ENCODE data around the gene COL6A1. TPM values are rescaled to one million over a fixed set of nuclear protein-coding genes. Genes with fewer than 3 reads are reported as not detected.

COL6A1 gene
- total RNA-seq, 1 experiment from 2014 or later: 221 TPM

- H3K27ac Mint-ChIP-seq: no peak overlapping the region
- POLR2A ChIA-PET: interaction anchor here (0.7 kb wide), 1 partner anchor 276 kb away, joined by 3 read pairs; no protein-coding TSS in a partner anchor
- no peak overlapping the region for H3K4me3 Mint-ChIP-seq
- ATAC-seq (no peak), DNase-seq (ENCODE audit: low spot score) (no peak)
- TF ChIP-seq SP1 (CRISPR knock-in tag; conservative IDR thresholded peaks at IDR 0.05) (no peak), ZNF281 (CRISPR knock-in tag; IDR thresholded peaks at IDR 0.05) (no peak), GABPB1 (CRISPR knock-in tag; IDR thresholded peaks at IDR 0.05) (no peak), E2F1 (CRISPR knock-in tag; IDR thresholded peaks at IDR 0.05) (no peak), CBFB (CRISPR knock-in tag; IDR thresholded peaks at IDR 0.05; ENCODE audit: low read depth) (no peak), ZNF317 (CRISPR knock-in tag; IDR thresholded peaks at IDR 0.05; ENCODE audit: borderline replicate concordance, low read depth) (no peak), JAZF1 (CRISPR knock-in tag; IDR thresholded peaks at IDR 0.05) (no peak), SMAD3 (CRISPR knock-in tag; IDR thresholded peaks at IDR 0.05; ENCODE audit: borderline replicate concordance) (no peak), ZNF263 (CRISPR knock-in tag; IDR thresholded peaks at IDR 0.05; ENCODE audit: low read depth) (no peak)
- TF ChIP-seq, protein P1, sequence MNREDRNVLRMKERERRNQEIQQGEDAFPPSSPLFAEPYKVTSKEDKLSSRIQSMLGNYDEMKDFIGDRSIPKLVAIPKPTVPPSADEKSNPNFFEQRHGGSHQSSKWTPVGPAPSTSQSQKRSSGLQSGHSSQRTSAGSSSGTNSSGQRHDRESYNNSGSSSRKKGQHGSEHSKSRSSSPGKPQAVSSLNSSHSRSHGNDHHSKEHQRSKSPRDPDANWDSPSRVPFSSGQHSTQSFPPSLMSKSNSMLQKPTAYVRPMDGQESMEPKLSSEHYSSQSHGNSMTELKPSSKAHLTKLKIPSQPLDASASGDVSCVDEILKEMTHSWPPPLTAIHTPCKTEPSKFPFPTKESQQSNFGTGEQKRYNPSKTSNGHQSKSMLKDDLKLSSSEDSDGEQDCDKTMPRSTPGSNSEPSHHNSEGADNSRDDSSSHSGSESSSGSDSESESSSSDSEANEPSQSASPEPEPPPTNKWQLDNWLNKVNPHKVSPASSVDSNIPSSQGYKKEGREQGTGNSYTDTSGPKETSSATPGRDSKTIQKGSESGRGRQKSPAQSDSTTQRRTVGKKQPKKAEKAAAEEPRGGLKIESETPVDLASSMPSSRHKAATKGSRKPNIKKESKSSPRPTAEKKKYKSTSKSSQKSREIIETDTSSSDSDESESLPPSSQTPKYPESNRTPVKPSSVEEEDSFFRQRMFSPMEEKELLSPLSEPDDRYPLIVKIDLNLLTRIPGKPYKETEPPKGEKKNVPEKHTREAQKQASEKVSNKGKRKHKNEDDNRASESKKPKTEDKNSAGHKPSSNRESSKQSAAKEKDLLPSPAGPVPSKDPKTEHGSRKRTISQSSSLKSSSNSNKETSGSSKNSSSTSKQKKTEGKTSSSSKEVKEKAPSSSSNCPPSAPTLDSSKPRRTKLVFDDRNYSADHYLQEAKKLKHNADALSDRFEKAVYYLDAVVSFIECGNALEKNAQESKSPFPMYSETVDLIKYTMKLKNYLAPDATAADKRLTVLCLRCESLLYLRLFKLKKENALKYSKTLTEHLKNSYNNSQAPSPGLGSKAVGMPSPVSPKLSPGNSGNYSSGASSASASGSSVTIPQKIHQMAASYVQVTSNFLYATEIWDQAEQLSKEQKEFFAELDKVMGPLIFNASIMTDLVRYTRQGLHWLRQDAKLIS (CRISPR knock-in tag; IDR thresholded peaks at IDR 0.05; ENCODE audit: borderline replicate concordance): no peak
- TF ChIP-seq, protein P2, sequence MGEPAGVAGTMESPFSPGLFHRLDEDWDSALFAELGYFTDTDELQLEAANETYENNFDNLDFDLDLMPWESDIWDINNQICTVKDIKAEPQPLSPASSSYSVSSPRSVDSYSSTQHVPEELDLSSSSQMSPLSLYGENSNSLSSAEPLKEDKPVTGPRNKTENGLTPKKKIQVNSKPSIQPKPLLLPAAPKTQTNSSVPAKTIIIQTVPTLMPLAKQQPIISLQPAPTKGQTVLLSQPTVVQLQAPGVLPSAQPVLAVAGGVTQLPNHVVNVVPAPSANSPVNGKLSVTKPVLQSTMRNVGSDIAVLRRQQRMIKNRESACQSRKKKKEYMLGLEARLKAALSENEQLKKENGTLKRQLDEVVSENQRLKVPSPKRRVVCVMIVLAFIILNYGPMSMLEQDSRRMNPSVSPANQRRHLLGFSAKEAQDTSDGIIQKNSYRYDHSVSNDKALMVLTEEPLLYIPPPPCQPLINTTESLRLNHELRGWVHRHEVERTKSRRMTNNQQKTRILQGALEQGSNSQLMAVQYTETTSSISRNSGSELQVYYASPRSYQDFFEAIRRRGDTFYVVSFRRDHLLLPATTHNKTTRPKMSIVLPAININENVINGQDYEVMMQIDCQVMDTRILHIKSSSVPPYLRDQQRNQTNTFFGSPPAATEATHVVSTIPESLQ (CRISPR knock-in tag; IDR thresholded peaks at IDR 0.05): no peak
- TF ChIP-seq, protein P3, sequence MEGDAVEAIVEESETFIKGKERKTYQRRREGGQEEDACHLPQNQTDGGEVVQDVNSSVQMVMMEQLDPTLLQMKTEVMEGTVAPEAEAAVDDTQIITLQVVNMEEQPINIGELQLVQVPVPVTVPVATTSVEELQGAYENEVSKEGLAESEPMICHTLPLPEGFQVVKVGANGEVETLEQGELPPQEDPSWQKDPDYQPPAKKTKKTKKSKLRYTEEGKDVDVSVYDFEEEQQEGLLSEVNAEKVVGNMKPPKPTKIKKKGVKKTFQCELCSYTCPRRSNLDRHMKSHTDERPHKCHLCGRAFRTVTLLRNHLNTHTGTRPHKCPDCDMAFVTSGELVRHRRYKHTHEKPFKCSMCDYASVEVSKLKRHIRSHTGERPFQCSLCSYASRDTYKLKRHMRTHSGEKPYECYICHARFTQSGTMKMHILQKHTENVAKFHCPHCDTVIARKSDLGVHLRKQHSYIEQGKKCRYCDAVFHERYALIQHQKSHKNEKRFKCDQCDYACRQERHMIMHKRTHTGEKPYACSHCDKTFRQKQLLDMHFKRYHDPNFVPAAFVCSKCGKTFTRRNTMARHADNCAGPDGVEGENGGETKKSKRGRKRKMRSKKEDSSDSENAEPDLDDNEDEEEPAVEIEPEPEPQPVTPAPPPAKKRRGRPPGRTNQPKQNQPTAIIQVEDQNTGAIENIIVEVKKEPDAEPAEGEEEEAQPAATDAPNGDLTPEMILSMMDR (IDR thresholded peaks at IDR 0.05): no peak
- H3K9me3 Mint-ChIP-seq: no peaks in the 10 kb centered on the region
- peaks cover 3% of the 10 kb centered on the region; the same call in 1 of the 2 replicates for H3K27me3 Mint-ChIP-seq (ENCODE audit: low read depth)
- peaks cover 11% of the 10 kb centered on the region for H3K4me1 Mint-ChIP-seq
- no peaks in the 10 kb centered on the region for H3K36me3 Mint-ChIP-seq
- CTCF ChIA-PET: no interaction called here
These were observed 40.5 kb downstream of the COL6A1 start for GRCh38 chr21:46021978-46022544.
